DMS53 (cell line): ENCODE results near the gene PML.
A peak's percentile ranks its signal among the peaks of the same experiment; 100 is the strongest.

Experiments
- DNase-seq: peaks from one replicate; lab custom pipeline; 2025; lab: John Stamatoyannopoulos, UW

PML gene

GRCh38 chr15:74007820-74008371 lies 13.4 kb downstream of the PML start:
- no peak for DNase-seq

DNA sequence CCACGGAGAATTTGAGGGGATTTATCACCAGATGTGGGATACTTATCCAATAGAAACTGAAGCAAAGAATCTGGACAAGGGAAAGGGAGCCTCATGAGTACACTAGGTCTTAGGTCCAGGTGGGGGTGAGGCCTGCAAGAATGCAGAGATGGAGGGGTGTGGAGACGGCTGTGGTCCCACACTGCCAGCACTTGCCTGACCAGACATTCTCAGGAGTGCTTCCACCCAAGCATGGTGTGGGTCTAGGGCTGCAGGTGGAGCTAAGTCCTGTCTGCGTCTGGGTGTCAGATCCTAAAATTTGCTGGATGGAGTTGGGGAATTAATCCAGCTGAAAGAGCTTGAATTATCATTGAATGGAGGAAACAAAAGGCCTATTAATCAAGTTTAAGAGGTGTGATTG lies 14.4 kb downstream of the PML start:
- no peak for DNase-seq

DNA sequence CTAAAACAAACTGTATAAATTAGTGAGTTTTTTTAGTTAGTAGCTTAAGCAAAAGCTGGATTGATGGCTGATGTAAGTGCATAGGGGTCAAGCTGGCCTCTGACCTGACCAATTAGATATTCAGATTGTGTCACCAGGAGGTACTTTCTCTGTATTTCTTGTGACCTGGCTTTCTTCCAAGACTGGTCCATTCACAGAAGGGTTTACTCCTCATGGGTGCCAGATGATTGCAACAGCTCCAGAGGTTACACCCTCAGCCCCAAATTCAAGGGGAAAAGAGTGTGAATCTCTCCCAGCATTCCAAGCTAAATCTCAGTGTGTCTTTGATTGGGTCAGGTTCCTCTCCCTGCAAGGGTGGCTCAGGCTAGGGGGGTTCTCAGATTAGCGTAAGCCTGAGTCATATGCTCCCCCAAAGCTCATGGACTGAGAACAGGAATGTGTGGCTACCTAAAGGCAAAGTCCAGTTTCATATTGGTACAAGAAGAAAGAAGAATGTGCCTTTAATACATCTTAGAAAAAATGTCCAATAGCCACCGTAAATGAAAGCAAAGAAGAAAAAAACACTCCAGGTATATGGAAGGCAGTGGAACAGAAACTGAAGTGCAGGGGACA lies 16.5 kb downstream of the PML start:
- no peak for DNase-seq

- DNase-seq, result no peak
Measured at GRCh38 chr15:74011610-74012009, 17.1 kb downstream of the PML start.

DNA sequence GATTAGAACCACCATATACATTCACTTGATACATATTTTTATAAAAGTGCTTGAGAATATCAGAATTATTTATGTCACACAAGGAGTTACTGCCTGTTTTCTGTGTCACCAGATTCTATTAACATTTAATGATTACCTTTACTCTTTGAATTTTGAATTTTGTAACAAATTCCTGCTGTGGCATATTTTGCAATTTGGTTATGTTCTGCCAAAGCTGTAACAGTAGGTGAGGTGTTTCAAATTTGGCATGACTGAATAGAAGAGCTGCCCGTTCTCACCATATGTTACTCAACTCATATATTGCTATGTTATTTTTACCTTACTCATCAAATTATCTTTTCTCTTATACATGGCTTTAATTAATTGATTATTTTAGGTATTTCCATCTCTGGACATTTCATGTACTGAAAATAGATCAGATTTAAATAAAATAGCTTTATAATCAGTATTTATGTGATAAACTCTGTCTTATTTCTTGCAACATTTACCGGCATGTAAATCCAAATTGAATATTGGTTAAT lies 18.9 kb downstream of the PML start:
- DNase-seq, result no peak

- DNase-seq, result no peak
Measured at GRCh38 chr15:74019734-74020133, 25.2 kb downstream of the PML start.

DNA sequence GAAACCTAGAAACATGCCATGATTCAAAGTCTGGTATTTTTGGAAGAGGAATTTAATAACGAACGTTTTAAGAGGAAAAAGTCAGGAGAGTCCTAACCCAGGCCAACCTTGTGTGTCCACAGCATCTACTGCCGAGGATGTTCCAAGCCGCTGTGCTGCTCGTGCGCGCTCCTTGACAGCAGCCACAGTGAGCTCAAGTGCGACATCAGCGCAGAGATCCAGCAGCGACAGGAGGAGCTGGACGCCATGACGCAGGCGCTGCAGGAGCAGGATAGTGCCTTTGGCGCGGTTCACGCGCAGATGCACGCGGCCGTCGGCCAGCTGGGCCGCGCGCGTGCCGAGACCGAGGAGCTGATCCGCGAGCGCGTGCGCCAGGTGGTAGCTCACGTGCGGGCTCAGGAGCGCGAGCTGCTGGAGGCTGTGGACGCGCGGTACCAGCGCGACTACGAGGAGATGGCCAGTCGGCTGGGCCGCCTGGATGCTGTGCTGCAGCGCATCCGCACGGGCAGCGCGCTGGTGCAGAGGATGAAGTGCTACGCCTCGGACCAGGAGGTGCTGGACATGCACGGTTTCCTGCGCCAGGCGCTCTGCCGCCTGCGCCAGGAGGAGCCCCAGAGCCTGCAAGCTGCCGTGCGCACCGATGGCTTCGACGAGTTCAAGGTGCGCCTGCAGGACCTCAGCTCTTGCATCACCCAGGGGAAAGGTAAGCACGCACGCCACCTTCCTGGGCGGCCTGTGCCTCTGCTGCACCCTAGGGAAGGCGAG lies 28.4 kb downstream of the PML start:
- DNase-seq, result no peak

DNA sequence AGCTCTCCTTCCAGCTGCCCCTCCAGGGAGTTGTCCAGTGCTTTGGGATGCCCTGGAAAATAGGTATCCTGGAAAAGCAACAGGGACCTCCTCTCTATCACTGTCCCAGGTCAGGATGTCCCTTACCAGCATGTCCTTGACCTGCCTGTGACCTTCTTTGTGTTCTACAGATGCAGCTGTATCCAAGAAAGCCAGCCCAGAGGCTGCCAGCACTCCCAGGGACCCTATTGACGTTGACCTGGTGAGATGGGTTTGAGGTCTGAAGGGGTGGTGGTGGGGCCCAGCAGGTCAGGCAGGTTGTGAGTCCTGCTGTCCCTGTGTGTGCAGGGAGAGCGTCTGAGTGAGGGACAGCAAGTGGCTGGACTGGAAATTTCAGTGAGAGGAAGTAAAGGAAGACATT lies 30.2 kb downstream of the PML start:
- no peak for DNase-seq

DNA sequence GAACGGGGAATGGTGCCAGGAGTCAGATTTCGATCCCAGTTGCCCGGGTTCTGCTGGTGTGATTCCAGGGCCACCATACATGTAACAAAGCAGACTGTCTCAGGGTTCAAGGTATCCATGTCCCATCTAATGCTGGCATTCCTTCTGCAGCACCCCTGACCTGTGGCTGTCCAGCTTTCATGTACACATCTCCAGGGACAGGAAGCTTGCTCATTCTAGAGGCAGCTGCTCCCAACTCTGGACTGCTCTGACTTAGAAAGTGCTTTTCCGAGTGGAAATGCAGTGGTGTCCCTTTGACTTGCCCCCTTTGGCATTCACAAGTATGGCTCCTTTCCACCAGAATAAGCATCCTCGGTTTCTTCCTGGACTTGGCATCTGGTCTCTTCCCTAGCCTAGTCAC lies 30.9 kb downstream of the PML start:
- DNase-seq, result no peak

- DNase-seq, result peak; percentile 8
Measured at GRCh38 chr15:74027688-74028087, 33.2 kb downstream of the PML start.

- no peak for DNase-seq
Measured at GRCh38 chr15:74028646-74029045, 34.1 kb downstream of the PML start.

DNA sequence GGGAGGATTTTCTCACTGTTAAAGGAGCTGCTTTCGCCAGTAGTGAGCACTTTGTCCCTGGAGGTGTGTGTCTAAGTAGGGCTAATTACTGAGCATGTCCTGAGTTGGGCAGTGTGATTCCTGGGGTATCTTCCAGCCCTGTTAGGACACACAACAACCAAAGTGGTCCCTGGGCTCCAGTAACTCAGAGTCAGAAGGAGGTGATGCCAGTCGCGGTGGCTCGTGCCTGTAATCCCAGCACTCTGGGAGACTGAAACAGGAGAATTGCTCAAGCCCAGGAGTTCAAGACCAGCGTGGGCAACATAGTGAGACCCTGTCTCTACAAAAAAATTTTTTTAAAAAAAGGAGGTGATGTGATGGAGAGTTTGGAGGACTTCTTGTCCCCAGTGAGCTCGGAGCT lies 37.5 kb downstream of the PML start:
- DNase-seq, result no peak

- DNase-seq, result no peak
Measured at GRCh38 chr15:74032606-74033561, 38.4 kb downstream of the PML start.

DNA sequence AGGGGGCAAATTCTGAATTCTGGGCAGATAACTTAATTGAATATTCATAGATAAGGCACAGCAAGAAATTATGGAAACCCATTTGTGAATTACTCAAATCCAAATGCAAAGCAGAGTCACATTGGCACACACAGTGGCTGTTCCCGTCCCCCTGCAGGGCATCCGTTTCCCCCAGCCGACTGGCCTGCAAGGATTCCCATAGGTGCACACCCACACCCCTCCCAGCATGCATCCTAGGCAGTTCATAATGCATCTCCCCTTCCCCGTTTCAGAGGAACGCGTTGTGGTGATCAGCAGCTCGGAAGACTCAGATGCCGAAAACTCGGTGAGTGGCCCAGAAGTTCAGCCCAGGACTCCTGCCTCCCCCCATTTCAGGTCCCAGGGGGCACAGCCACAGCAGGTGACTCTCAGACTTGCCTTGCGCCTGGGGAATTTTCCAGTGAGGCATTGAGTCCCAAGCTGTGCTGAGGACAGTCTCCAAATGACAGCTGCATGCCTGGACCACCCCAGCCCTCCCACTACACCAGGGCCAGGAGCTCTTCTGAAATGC lies 39.8 kb downstream of the PML start:
- no peak for DNase-seq

- no peak for DNase-seq
Measured at GRCh38 chr15:74035121-74036017, 40.9 kb downstream of the PML start.

DNA sequence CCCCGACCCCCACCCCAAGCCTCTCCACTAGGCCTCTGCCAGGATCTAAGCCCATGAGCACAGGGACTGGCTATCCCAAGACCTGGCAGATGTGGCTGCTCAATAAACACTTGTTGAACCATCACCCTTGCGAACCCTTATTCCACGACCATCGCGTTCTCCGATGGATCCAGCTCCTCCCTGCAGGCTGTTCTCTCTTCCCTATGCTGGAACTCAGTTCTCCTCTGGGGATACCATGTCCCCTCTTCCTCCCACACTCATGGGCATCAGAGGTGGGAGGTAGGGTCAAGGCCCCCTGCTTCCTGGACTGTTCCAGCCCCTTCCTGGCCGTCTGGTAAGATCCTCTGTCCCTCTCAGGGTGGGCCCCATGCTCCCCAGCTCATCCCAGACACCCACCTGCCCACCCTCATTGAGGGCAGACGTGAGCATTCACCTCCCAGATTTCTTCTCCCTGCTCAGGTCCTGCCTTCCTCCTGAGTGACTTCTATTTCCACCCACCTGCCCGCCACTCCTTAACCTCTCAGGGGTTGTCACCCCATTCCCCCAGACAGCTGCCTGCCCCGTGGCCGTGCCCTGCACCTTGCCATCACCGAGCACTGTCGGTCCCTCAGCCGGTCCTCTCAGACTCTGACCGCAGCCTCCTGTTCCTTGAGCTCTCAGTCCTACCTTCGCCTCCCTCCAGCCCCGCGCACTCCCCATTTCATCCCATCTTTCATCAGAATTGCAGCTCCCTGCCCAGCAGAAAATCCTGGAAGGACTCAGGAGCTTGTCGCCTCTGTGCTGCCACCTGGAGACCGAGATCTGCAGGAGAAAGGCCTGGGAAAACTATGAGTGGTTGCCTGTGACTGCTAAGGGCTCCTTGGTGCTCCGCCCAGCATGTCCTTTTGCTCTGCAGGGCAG lies 42.0 kb downstream of the PML start:
- peak; percentile 78 for DNase-seq

DNA sequence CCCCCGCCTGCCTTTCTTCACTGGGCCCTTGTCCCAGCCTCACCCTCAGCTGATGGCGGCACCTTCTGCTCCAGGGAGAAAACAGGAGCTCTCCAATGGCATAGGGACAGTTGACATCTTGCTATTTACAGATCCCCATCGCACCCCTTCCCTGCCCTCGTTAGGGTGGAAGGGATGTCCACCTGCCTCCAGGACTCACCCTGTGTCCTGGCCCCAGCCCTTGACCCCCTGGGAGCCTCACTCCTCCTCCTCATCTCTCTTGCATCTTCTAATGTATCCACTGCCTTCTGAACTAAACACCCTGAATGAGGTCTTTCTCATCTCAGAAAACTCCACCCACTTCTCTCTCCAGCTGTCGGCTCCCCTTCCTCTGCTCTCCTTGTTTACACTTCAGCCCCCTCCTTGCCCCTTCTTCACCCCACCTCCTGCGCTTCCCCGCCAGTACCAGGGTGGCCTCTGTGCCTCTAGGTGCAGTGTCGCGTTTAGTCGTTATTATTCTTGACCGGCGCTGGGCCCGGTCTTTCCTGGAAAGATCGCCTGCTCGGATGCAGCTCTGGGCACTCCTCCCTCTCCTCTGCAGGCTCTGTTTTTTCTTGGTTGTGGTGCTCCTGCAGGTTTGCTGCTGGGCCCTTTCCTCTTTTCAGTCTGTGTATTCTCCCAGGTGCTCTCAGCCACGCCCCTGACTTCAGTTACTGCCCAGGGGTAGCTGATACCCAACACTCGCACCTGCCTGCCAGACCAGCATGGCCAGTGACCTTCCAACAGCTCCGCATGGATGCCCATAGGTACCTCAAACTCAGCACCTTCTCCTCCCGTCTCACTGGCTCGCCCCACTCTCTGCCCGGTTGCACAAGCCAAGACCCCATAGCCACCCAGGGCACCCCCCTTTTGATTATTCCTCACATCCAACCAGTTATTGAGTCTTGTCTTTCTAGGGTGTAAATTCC lies 42.9 kb downstream of the PML start:
- DNase-seq, result no peak
